ENCODE results near the gene HMGCLL1.

Gene HMGCLL1

GRCh38 chr6:55530931-55531330 is 48.1 kb downstream of the HMGCLL1 start:
- DNase-seq: no peak

- DNase-seq: no peak
Measured at GRCh38 chr6:55528624-55529023, 50.4 kb downstream of the HMGCLL1 start.

GRCh38 chr6:55524441-55524840 is 54.6 kb downstream of the HMGCLL1 start:
- DNase-seq: no peak

- no peak for DNase-seq
Measured at GRCh38 chr6:55518529-55519060, 60.4 kb downstream of the HMGCLL1 start.

GRCh38 chr6:55516736-55517135 is 62.3 kb downstream of the HMGCLL1 start:
- DNase-seq: no peak

GRCh38 chr6:55512904-55513303 is 66.1 kb downstream of the HMGCLL1 start:
- no peak for DNase-seq

- DNase-seq: no peak
Measured at GRCh38 chr6:55511122-55511800, 67.7 kb downstream of the HMGCLL1 start.

- no peak for DNase-seq
Measured at GRCh38 chr6:55499591-55499990, 79.4 kb downstream of the HMGCLL1 start.

GRCh38 chr6:55497694-55498093 is 81.3 kb downstream of the HMGCLL1 start:
- DNase-seq: no peak

GRCh38 chr6:55496201-55496600 is 82.8 kb downstream of the HMGCLL1 start:
- DNase-seq: no peak

- no peak for DNase-seq
Measured at GRCh38 chr6:55495277-55495676, 83.7 kb downstream of the HMGCLL1 start.

GRCh38 chr6:55494411-55494810 is 84.6 kb downstream of the HMGCLL1 start:
- DNase-seq: no peak

GRCh38 chr6:55492259-55492658 is 86.7 kb downstream of the HMGCLL1 start:
- DNase-seq: no peak

GRCh38 chr6:55490871-55491270 is 88.1 kb downstream of the HMGCLL1 start:
- no peak for DNase-seq

- no peak for DNase-seq
Measured at GRCh38 chr6:55474382-55474781, 104.6 kb downstream of the HMGCLL1 start.

GRCh38 chr6:55473722-55474121 is 105.3 kb downstream of the HMGCLL1 start:
- DNase-seq: no peak

GRCh38 chr6:55469951-55470366 is 109.0 kb downstream of the HMGCLL1 start:
- DNase-seq: no peak

- no peak for DNase-seq
Measured at GRCh38 chr6:55456016-55456415, 123.0 kb downstream of the HMGCLL1 start.

- DNase-seq: no peak
Measured at GRCh38 chr6:55450005-55450404, 129.0 kb downstream of the HMGCLL1 start.

- no peak for DNase-seq
Measured at GRCh38 chr6:55449225-55449624, 129.8 kb downstream of the HMGCLL1 start.

GRCh38 chr6:55448451-55448850 is 130.5 kb downstream of the HMGCLL1 start:
- no peak for DNase-seq

- DNase-seq: no peak
Measured at GRCh38 chr6:55447891-55448290, 131.1 kb downstream of the HMGCLL1 start.

GRCh38 chr6:55445648-55446204 is 133.3 kb downstream of the HMGCLL1 start:
- DNase-seq: no peak

- DNase-seq: no peak
Measured at GRCh38 chr6:55443238-55444134, 135.5 kb downstream of the HMGCLL1 start.

Data from stimulated activated CD4-positive, alpha-beta T cell treated with anti-CD3 and anti-CD28 coated beads, Interleukin-2, amount 100 ng/mL, for 48 hours (primary cell).